ENCODE measurements around the gene SPNS2. TPM values are rescaled to one million over a fixed set of nuclear protein-coding genes. Genes with fewer than 3 reads are reported as not detected.

SPNS2 gene
- total and polyA plus RNA-seq, 2 experiments from 2014 or later, result 1.7 to 2.3 TPM

GRCh38 chr17:4582101-4582501 is 83.4 kb downstream of the SPNS2 start (continued):
- TF ChIP-seq REST (IDR thresholded peaks at IDR 0.05; ENCODE audit: unreplicated experiment) (no peak), POLR2AphosphoS5 (IDR thresholded peaks at IDR 0.05; ENCODE audit: low read depth) (no peak), ZNF331 (CRISPR knock-in tag; IDR thresholded peaks at IDR 0.05; ENCODE audit: low read depth) (no peak), ZNF114 (CRISPR knock-in tag; IDR thresholded peaks at IDR 0.05) (no peak), STAT1 (IDR thresholded peaks at IDR 0.05; ENCODE audit: unreplicated experiment) (no peak)

- Histone ChIP-seq H3F3A (replicated peaks; ENCODE audit: low read depth) (no peaks in the 10 kb centered on the region), H3K27me3 (ENCODE audit: insufficient read depth) (peaks cover 39% of the 10 kb centered on the region), H3K4me1 (ENCODE audit: insufficient read depth) (peaks cover 9% of the 10 kb centered on the region), H2AFZ (no peak overlapping the region), H3K9me2 (ENCODE audit: insufficient read depth) (no peaks in the 10 kb centered on the region), H3K27ac (ENCODE audit: low read depth) (no peak overlapping the region), H4K20me1 (replicated peaks; ENCODE audit: insufficient read depth) (no peaks in the 10 kb centered on the region), H3K36me3 (ENCODE audit: insufficient read depth) (no peaks in the 10 kb centered on the region), H3K4me2 (no peak overlapping the region), H3K79me2 (replicated peaks; ENCODE audit: insufficient read depth) (no peaks in the 10 kb centered on the region), H3K4me3 (no peak overlapping the region)
- peaks cover 4% of the 10 kb centered on the region; the same call in 2 of the 3 replicates for H3K9me3 Mint-ChIP-seq
- H3K27me3 Mint-ChIP-seq (ENCODE audit: insufficient read depth, low read depth, poor library complexity), result peaks cover 39% of the 10 kb centered on the region
- no peak overlapping the region for H3K27ac Mint-ChIP-seq
- H3K36me3 Mint-ChIP-seq (ENCODE audit: low read depth), result 0 out of 3 replicates have a peak, but pooled peaks cover 3% of the 10 kb centered on the region
- no peak for DNase-seq (ENCODE audit: low spot score)
- no peak for ATAC-seq
- no peak overlapping the region for H3K4me3 Mint-ChIP-seq
- peaks cover 25% of the 10 kb centered on the region for H3K4me1 Mint-ChIP-seq
- TF ChIP-seq POLR2AphosphoS5 (IDR thresholded peaks at IDR 0.05; ENCODE audit: low read depth), result no peak
- TF ChIP-seq ZNF331 (CRISPR knock-in tag; IDR thresholded peaks at IDR 0.05; ENCODE audit: low read depth), result no peak
- TF ChIP-seq CREB1 (CRISPR knock-in tag; IDR thresholded peaks at IDR 0.05; ENCODE audit: low read depth), result no peak
- TF ChIP-seq CTCF (conservative IDR thresholded peaks at IDR 0.05; ENCODE audit: low read depth in 2 of 2), result no peak
- TF ChIP-seq JUNB (IDR thresholded peaks at IDR 0.05; ENCODE audit: unreplicated experiment), result no peak
- no peak for TF ChIP-seq STAT1 (IDR thresholded peaks at IDR 0.05; ENCODE audit: unreplicated experiment)
- no peak for TF ChIP-seq REST (IDR thresholded peaks at IDR 0.05; ENCODE audit: unreplicated experiment)
- no peak for TF ChIP-seq EZH2 (IDR thresholded peaks at IDR 0.05; ENCODE audit: low read depth, unreplicated experiment)
- TF ChIP-seq ETS1 (IDR thresholded peaks at IDR 0.05), result no peak
These were observed 84.0 kb downstream of the SPNS2 start for GRCh38 chr17:4582691-4583090.

Data from GM23338 (cell line).